A549 (cell line): Measurements from ENCODE around the gene OCA2.

Source experiments
- BHLHE40 ChIP-seq: IDR thresholded peaks from 2 replicates; pipeline ENCODE4 v1.6.1; 2012; ENCODE audit warnings: low read depth, low read length, inconsistent platforms
- ESRRA ChIP-seq: fragments of 150-350 bp; IDR thresholded peaks from 2 replicates; pipeline ENCODE4 v1.6.1; 2014; ENCODE audit warnings: mild to moderate bottlenecking, low read length, borderline replicate concordance
- HDAC2 ChIP-seq: fragments of 200-600 bp; sonication (generic); IDR thresholded peaks from 2 replicates; pipeline ENCODE4 v1.6.1; 2016
- KDM5A ChIP-seq: fragments of 200-600 bp; sonication (generic); IDR thresholded peaks from 2 replicates; pipeline ENCODE4 v1.6.1; 2016; ENCODE audit warnings: antibody characterized with exemption, mild to moderate bottlenecking
- MAZ ChIP-seq: fragments of 150-350 bp; IDR thresholded peaks from 2 replicates; pipeline ENCODE4 v1.6.1; 2014; ENCODE audit warnings: antibody characterized with exemption, low read depth, low read length, borderline replicate concordance
- POLR2A ChIP-seq: IDR thresholded peaks from 2 replicates; pipeline ENCODE4 v1.6.1; 2012; ENCODE audit warnings: mild to moderate bottlenecking, low read length
- POLR2AphosphoS2 ChIP-seq: conservative IDR thresholded peaks from 2 replicates; pipeline ENCODE4 v1.6.1; 2012; ENCODE audit warnings: low read length, improper control_type of control experiment, inconsistent platforms
- TF ChIP-seq, protein P1 (sequence below): fragments of >200 bp; sonication (Bioruptor Twin); formaldehyde crosslinking; IDR thresholded peaks from 3 replicates; pipeline ENCODE4 v1.5.1; 2016
- TF ChIP-seq, protein P2 (sequence below): fragments of 200-600 bp; sonication (generic); IDR thresholded peaks from 2 replicates; pipeline ENCODE4 v1.6.1; 2016; ENCODE audit warnings: antibody characterized with exemption, mild to moderate bottlenecking, moderate library complexity

DNA sequence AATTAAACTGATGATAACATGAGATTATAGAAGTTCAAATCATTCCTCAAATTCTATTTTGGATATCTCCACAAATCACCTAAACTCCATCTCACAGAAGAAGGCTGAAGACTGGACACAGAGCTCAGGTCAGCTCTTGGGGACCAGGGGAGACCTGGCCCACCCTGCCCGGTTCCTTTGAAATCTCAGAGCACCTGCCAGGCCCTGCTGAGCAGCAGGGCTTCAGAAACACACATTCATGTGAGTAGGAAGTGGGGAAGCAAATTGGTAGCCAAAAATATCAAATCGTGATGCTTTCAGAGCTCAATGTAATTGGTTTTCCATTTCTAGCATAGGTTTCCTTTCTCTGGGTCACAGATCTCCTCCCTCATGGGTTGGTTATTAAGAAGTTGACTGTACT is 76.2 kb downstream of the OCA2 start:
- no peak for TF ChIP-seq POLR2AphosphoS2
- TF ChIP-seq POLR2A: no peak
- no peak for TF ChIP-seq MAZ
- TF ChIP-seq, protein P1, sequence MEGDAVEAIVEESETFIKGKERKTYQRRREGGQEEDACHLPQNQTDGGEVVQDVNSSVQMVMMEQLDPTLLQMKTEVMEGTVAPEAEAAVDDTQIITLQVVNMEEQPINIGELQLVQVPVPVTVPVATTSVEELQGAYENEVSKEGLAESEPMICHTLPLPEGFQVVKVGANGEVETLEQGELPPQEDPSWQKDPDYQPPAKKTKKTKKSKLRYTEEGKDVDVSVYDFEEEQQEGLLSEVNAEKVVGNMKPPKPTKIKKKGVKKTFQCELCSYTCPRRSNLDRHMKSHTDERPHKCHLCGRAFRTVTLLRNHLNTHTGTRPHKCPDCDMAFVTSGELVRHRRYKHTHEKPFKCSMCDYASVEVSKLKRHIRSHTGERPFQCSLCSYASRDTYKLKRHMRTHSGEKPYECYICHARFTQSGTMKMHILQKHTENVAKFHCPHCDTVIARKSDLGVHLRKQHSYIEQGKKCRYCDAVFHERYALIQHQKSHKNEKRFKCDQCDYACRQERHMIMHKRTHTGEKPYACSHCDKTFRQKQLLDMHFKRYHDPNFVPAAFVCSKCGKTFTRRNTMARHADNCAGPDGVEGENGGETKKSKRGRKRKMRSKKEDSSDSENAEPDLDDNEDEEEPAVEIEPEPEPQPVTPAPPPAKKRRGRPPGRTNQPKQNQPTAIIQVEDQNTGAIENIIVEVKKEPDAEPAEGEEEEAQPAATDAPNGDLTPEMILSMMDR: no peak
- TF ChIP-seq, protein P2, sequence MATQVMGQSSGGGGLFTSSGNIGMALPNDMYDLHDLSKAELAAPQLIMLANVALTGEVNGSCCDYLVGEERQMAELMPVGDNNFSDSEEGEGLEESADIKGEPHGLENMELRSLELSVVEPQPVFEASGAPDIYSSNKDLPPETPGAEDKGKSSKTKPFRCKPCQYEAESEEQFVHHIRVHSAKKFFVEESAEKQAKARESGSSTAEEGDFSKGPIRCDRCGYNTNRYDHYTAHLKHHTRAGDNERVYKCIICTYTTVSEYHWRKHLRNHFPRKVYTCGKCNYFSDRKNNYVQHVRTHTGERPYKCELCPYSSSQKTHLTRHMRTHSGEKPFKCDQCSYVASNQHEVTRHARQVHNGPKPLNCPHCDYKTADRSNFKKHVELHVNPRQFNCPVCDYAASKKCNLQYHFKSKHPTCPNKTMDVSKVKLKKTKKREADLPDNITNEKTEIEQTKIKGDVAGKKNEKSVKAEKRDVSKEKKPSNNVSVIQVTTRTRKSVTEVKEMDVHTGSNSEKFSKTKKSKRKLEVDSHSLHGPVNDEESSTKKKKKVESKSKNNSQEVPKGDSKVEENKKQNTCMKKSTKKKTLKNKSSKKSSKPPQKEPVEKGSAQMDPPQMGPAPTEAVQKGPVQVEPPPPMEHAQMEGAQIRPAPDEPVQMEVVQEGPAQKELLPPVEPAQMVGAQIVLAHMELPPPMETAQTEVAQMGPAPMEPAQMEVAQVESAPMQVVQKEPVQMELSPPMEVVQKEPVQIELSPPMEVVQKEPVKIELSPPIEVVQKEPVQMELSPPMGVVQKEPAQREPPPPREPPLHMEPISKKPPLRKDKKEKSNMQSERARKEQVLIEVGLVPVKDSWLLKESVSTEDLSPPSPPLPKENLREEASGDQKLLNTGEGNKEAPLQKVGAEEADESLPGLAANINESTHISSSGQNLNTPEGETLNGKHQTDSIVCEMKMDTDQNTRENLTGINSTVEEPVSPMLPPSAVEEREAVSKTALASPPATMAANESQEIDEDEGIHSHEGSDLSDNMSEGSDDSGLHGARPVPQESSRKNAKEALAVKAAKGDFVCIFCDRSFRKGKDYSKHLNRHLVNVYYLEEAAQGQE: no peak
- TF ChIP-seq ESRRA: no peak
- no peak for TF ChIP-seq HDAC2
- TF ChIP-seq KDM5A: no peak
- TF ChIP-seq BHLHE40: no peak
